K562 (cell line): ENCODE results near the gene C1orf50. TPM values are rescaled to one million over a fixed set of nuclear protein-coding genes. Genes with fewer than 3 reads are reported as not detected.

Experiments
- GABPB1 ChIP-seq: sonication (generic); formaldehyde crosslinking; IDR thresholded peaks from 2 replicates; pipeline ENCODE4 v1.8.0; 2022; ENCODE audit warnings: mild to moderate bottlenecking, missing genetic modification reagents
- GABPB2 ChIP-seq: fragments of 250-450 bp; sonication (Bioruptor Pico); conservative IDR thresholded peaks from 2 replicates; pipeline ENCODE4 v1.5.1; 2021; ENCODE audit warnings: mild to moderate bottlenecking
- HDAC1 ChIP-seq, 2 experiments: fragments of 450-650 bp; IDR thresholded peaks; 2 replicates each; pipeline ENCODE4 v1.6.1; 2016 to 2017; ENCODE audit warnings: inconsistent platforms in 1 of 2, mild to moderate bottlenecking in 1 of 2, moderate library complexity in 1 of 2
- HDAC6 ChIP-seq: IDR thresholded peaks from 2 replicates; pipeline ENCODE4 v1.6.1; 2012; ENCODE audit warnings: low read depth, mild to moderate bottlenecking, control low read depth, inconsistent platforms, low read length, moderate library complexity
- HDAC8 ChIP-seq: fragments of 450-650 bp; IDR thresholded peaks from 2 replicates; pipeline ENCODE4 v1.6.1; 2016; ENCODE audit warnings: mild to moderate bottlenecking, missing genetic modification characterization, moderate library complexity, missing compliant biosample characterization
- HNRNPUL1 ChIP-seq: fragments of 200-400 bp; formaldehyde crosslinking; IDR thresholded peaks from 2 replicates; pipeline ENCODE4 v1.6.1; 2017; ENCODE audit warnings: low read length
- LCOR ChIP-seq: sonication (generic); formaldehyde crosslinking; IDR thresholded peaks from 2 replicates; pipeline ENCODE4 v1.8.0; 2022; ENCODE audit warnings: mild to moderate bottlenecking, missing genetic modification reagents
- PCBP1 ChIP-seq: fragments of 200-400 bp; formaldehyde crosslinking; IDR thresholded peaks from 2 replicates; pipeline ENCODE4 v1.6.1; 2018; ENCODE audit warnings: mild to moderate bottlenecking, low read depth, low read length; ENCODE audit not compliant: poor library complexity, severe bottlenecking
- PHF20 ChIP-seq: fragments of 450-650 bp; IDR thresholded peaks from 2 replicates; pipeline ENCODE4 v1.6.1; 2018; ENCODE audit not compliant: partially characterized antibody
- STAT5A ChIP-seq: IDR thresholded peaks from 2 replicates; pipeline ENCODE4 v1.6.1; 2012; ENCODE audit warnings: low read length, inconsistent platforms, borderline replicate concordance
- TARDBP ChIP-seq: fragments of 450-650 bp; IDR thresholded peaks from 2 replicates; pipeline ENCODE4 v1.6.1; 2016
- TCF7 ChIP-seq: sonication (generic); IDR thresholded peaks from 2 replicates; pipeline ENCODE4 v1.6.1; 2016; ENCODE audit warnings: antibody characterized with exemption, borderline replicate concordance
- TOE1 ChIP-seq, 2 experiments: fragments of 450-650 bp in 1 of 2; sonication (generic) in 1 of 2; formaldehyde crosslinking in 1 of 2; IDR thresholded peaks; 2 replicates each; pipeline versions ENCODE4 v1.7.1 to v1.8.0; 2016 to 2022; ENCODE audit warnings: borderline replicate concordance in 2 of 2, mild to moderate bottlenecking in 2 of 2, antibody characterized with exemption in 1 of 2, inconsistent platforms in 1 of 2, low read depth in 1 of 2, missing genetic modification reagents in 1 of 2, moderate library complexity in 1 of 2
- YY1 ChIP-seq, 3 experiments: IDR thresholded peaks; 2 replicates each; pipeline ENCODE4 v1.6.1; 2011; ENCODE audit warnings: low read length in 2 of 3, mild to moderate bottlenecking in 2 of 3, moderate library complexity in 2 of 3, borderline replicate concordance in 1 of 3, control low read depth in 1 of 3, low read depth in 1 of 3; ENCODE audit not compliant: insufficient read depth in 3 of 3, insufficient replicate concordance in 2 of 3, control insufficient read depth in 1 of 3, insufficient read length in 1 of 3; ENCODE audit errors: extremely low read depth in 1 of 3
- ZKSCAN1 ChIP-seq: fragments of 150-350 bp; IDR thresholded peaks from 2 replicates; pipeline ENCODE4 v1.6.1; 2016; ENCODE audit warnings: low read depth, low read length
- polyA plus RNA-seq, 8 experiments: library from polyadenylated mRNA; depleted of rRNA in 4 of 8; stranded (reverse) in 5 of 8; unstranded in 3 of 8; fragments of >200 nt; fragmentation: Nextera tagmentation in 2 of 8; fragmentation: Illumina TruSeq in 1 of 8; extraction: Ambion mirVana in 2 of 8; extraction: Trizol in 1 of 8; gene quantifications; 2 replicates each; pipeline versions ENCODE4 v1.2.1 to v1.2.3, GENCODE V29; 2011 to 2014; ENCODE audit warnings: inconsistent platforms in 1 of 8, missing spikeins in 1 of 8
- total RNA-seq, 7 experiments: library from RNA; depleted of rRNA in 6 of 7; stranded (reverse); fragments of >200 nt in 6 of 7; fragmentation: Illumina TruSeq in 2 of 7; extraction: Trizol in 2 of 7; gene quantifications; 2 replicates each; pipeline versions ENCODE4 v1.2.1 to v1.2.3, GENCODE V29; 2011 to 2021; ENCODE audit warnings: low replicate concordance in 1 of 7
- TF ChIP-seq, protein P1 (sequence below), 2 experiments: fragments of 450-650 bp; formaldehyde crosslinking in 1 of 2; IDR thresholded peaks; 2 replicates each; pipeline versions ENCODE4 v1.4.0 to v1.6.1; 2014 to 2020; ENCODE audit warnings: mild to moderate bottlenecking in 2 of 2, borderline replicate concordance in 1 of 2, low read depth in 1 of 2
- TF ChIP-seq, protein P2 (sequence below): fragments of 200-800 bp; sonication (Bioruptor generic); IDR thresholded peaks from 2 replicates; pipeline ENCODE4 v1.6.1; 2017; ENCODE audit warnings: missing genetic modification characterization, missing compliant biosample characterization

The C1orf50 gene
- total and polyA plus RNA-seq, 9 of the 15 experiments (the other 6 are each of a cell fraction or from before 2014, with no cell fraction given), result 0.55 to 13.9 (median 5.2) TPM

DNA sequence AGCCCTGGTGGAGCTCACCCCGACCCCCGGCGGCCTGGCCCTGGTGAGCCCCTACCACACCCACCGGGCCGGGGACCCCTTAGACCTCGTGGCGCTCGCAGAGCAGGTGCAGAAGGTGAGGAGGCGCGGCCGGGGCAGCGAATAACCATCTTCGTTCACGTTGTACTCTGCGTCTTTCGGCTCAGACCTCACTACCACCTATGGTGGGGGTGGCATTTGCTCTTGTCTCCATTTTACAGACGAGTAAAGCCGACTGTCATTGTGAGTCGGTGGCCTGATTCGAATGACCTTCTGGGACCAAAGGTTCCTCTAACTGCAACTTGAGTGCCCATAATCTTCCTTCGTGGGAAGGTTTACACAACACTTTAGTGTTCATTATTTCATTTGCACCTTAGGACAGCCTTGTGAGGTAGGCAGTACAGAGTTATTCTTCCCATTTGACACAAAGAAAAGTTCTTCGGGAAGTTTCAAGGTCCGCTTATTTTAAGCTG, 506 bp downstream of the C1orf50 start (continued):
- TF ChIP-seq, protein P1, sequence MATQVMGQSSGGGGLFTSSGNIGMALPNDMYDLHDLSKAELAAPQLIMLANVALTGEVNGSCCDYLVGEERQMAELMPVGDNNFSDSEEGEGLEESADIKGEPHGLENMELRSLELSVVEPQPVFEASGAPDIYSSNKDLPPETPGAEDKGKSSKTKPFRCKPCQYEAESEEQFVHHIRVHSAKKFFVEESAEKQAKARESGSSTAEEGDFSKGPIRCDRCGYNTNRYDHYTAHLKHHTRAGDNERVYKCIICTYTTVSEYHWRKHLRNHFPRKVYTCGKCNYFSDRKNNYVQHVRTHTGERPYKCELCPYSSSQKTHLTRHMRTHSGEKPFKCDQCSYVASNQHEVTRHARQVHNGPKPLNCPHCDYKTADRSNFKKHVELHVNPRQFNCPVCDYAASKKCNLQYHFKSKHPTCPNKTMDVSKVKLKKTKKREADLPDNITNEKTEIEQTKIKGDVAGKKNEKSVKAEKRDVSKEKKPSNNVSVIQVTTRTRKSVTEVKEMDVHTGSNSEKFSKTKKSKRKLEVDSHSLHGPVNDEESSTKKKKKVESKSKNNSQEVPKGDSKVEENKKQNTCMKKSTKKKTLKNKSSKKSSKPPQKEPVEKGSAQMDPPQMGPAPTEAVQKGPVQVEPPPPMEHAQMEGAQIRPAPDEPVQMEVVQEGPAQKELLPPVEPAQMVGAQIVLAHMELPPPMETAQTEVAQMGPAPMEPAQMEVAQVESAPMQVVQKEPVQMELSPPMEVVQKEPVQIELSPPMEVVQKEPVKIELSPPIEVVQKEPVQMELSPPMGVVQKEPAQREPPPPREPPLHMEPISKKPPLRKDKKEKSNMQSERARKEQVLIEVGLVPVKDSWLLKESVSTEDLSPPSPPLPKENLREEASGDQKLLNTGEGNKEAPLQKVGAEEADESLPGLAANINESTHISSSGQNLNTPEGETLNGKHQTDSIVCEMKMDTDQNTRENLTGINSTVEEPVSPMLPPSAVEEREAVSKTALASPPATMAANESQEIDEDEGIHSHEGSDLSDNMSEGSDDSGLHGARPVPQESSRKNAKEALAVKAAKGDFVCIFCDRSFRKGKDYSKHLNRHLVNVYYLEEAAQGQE (IDR thresholded peaks at IDR 0.05; ENCODE audit: borderline replicate concordance), result no peak
- TF ChIP-seq, protein P1 (CRISPR knock-in tag; IDR thresholded peaks at IDR 0.05; ENCODE audit: low read depth), result 0 out of 2 replicates have a peak, but pooled peaks have one; percentile 5
- TF ChIP-seq PHF20, result peak; percentile 35
- no peak for TF ChIP-seq TCF7
- peak; percentile 22; the same call in 1 of the 2 replicates for TF ChIP-seq GABPB1 (CRISPR knock-in tag)
- 0 out of 2 replicates have a peak, but pooled peaks have one; percentile 12 for TF ChIP-seq LCOR (CRISPR knock-in tag)
- TF ChIP-seq PCBP1, result peak; percentile 9
- 0 out of 2 replicates have a peak, but pooled peaks have one; percentile 32 for TF ChIP-seq HDAC8
- no peak for TF ChIP-seq HDAC6
- TF ChIP-seq YY1 (IDR thresholded peaks at IDR 0.05; ENCODE audit: borderline replicate concordance in 1 of 3, control insufficient read depth in 1 of 3, extremely low read depth in 1 of 3, insufficient read depth in 3 of 3, insufficient read length in 1 of 3, insufficient replicate concordance in 2 of 3, low read depth in 1 of 3, low read length in 2 of 3), result peak in 1 of 3 experiments; percentile 22
- peak in 1 of 2 experiments; percentile 90; a peak in 1 of 4 replicates for TF ChIP-seq HDAC1 (IDR thresholded peaks at IDR 0.05)
- 0 out of 2 replicates have a peak, but pooled peaks have one; percentile 38 for TF ChIP-seq ZKSCAN1
- TF ChIP-seq GABPB2 (CRISPR knock-in tag), result no peak
- 0 out of 2 replicates have a peak, but pooled peaks have one; percentile 30 for TF ChIP-seq TARDBP
- TF ChIP-seq STAT5A, result no peak
- TF ChIP-seq TOE1 (IDR thresholded peaks at IDR 0.05; ENCODE audit: borderline replicate concordance), result 0 out of 2 replicates have a peak, but pooled peaks have one; percentile 39
- TF ChIP-seq TOE1 (CRISPR knock-in tag; IDR thresholded peaks at IDR 0.05; ENCODE audit: borderline replicate concordance, low read depth), result no peak
- TF ChIP-seq HNRNPUL1, result no peak
- TF ChIP-seq, protein P2, sequence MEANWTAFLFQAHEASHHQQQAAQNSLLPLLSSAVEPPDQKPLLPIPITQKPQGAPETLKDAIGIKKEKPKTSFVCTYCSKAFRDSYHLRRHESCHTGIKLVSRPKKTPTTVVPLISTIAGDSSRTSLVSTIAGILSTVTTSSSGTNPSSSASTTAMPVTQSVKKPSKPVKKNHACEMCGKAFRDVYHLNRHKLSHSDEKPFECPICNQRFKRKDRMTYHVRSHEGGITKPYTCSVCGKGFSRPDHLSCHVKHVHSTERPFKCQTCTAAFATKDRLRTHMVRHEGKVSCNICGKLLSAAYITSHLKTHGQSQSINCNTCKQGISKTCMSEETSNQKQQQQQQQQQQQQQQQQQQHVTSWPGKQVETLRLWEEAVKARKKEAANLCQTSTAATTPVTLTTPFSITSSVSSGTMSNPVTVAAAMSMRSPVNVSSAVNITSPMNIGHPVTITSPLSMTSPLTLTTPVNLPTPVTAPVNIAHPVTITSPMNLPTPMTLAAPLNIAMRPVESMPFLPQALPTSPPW (CRISPR knock-in tag), result peak; percentile 5; the same call in 1 of the 2 replicates
